ENCODE measurements around the gene RNF40. TPM values are rescaled to one million over a fixed set of nuclear protein-coding genes. Genes with fewer than 3 reads are reported as not detected.

The RNF40 gene
- total and polyA plus RNA-seq, 2 of the 8 experiments (the other 6 are each of a cell fraction or from before 2014, with no cell fraction given): 38.5 to 68.7 TPM

GRCh38 chr16:30760001-30760559 is 2.0 kb upstream of the RNF40 start:
- H2BK15ac ChIP-seq (ENCODE audit: low read length): no peak overlapping the region
- ChIA-PET CTCF (ENCODE audit: partially characterized antibody) (interaction anchor here (0.8 to 1.8 kb wide), 5 partner anchors 9 to 182 kb away, joined by 3 to 6 read pairs (median 5); partner anchors contain the start of gene PHKG2), POLR2A (ENCODE audit: partially characterized antibody) (interaction anchor here (0.6 to 9.0 kb wide), 11 partner anchors 9 to 366 kb away, joined by 3 to 92 read pairs (median 4); partner anchors contain the start of gene PHKG2)
- H3K4me2 ChIP-seq (ENCODE audit: insufficient read depth in 1 of 2, low read depth in 2 of 2, low read length in 2 of 2): peak overlapping the region in 1 of 2 experiments; percentile 68; a peak in 1 of 4 replicates
- no peak overlapping the region for H3K4ac ChIP-seq (replicated peaks; ENCODE audit: insufficient read length, low read depth, low read length)
- H3K56ac ChIP-seq (replicated peaks; ENCODE audit: insufficient read length, low read depth, low read length): no peak overlapping the region
- H2BK120ac ChIP-seq (replicated peaks; ENCODE audit: low read depth, low read length): no peak overlapping the region
- H2BK12ac ChIP-seq (ENCODE audit: low read depth, low read length): no peak overlapping the region
- no peaks in the 10 kb centered on the region; a peak in 1 of 7 replicates for H3K27me3 ChIP-seq (replicated peaks in 1 of 4; ENCODE audit: control insufficient read depth in 3 of 4, extremely low read depth in 1 of 4, insufficient read depth in 3 of 4, low read length in 3 of 4)
- H4K91ac ChIP-seq (replicated peaks; ENCODE audit: insufficient read length, low read length): no peak overlapping the region
- no peak overlapping the region for H2AK5ac ChIP-seq (ENCODE audit: low read depth, low read length)
- H3K36me3 ChIP-seq (ENCODE audit: control insufficient read depth in 2 of 4, insufficient read depth in 4 of 4, low read length in 3 of 4): peaks cover 7 to 27% (median 17%) of the 10 kb centered on the region in 4 experiments
- H2BK5ac ChIP-seq (ENCODE audit: low read depth, low read length): no peak overlapping the region
- H3K4me3 ChIP-seq (ENCODE audit: extremely low read depth in 1 of 4, insufficient read depth in 2 of 4, low read depth in 3 of 4, low read length in 4 of 4): no peak overlapping the region
- no peaks in the 10 kb centered on the region for H3K9me3 ChIP-seq (ENCODE audit: insufficient read depth in 2 of 2, low read depth in 1 of 2, low read length in 1 of 2)
- 86% methylated on average over 7 of the region's 7 CpGs; no CpG with 5 or more reads in 1 of the 2 experiments for WGBS, 2 experiments (ENCODE audit: extremely low coverage in 1 of 2, insufficient coverage in 1 of 2, insufficient read length in 1 of 2, insufficient replicate concordance in 2 of 2, low coverage in 1 of 2, low lambda C conversion rate in 2 of 2, missing lambda C conversion rate in 1 of 2)
- peaks cover 4 to 20% of the 10 kb centered on the region in 2 experiments; a peak in 2 of 4 replicates for H3K79me2 ChIP-seq (ENCODE audit: control insufficient read depth in 1 of 2, insufficient read depth in 2 of 2, low read length in 2 of 2)
- FAIRE-seq: no peak
- H3K18ac ChIP-seq (ENCODE audit: extremely low read depth, low read length): no peak overlapping the region
- no peak overlapping the region for H2BK20ac ChIP-seq (ENCODE audit: low read length)
- peaks cover 14% of the 10 kb centered on the region for H3K23me2 ChIP-seq (ENCODE audit: low read depth, low read length)
- no peak overlapping the region for H3K23ac ChIP-seq (ENCODE audit: insufficient read length)
- no peak overlapping the region for H2AFZ ChIP-seq (ENCODE audit: low read length)
- TF ChIP-seq RBBP5 (IDR thresholded peaks at IDR 0.05; ENCODE audit: borderline replicate concordance, low read depth, low read length) (no peak), POLR2A (IDR thresholded peaks at IDR 0.05; ENCODE audit: control extremely low read depth in 1 of 2, low read depth in 2 of 2, low read length in 2 of 2) (no peak), RXRA (IDR thresholded peaks at IDR 0.05; ENCODE audit: insufficient read depth, low read depth, low read length) (no peak), NANOG (IDR thresholded peaks at IDR 0.05; ENCODE audit: insufficient read depth, low read depth, low read length, poor library complexity, severe bottlenecking) (no peak), YY1 (IDR thresholded peaks at IDR 0.05; ENCODE audit: low read depth, low read length) (no peak), CHD2 (IDR thresholded peaks at IDR 0.05; ENCODE audit: low read length) (no peak)
- no peak overlapping the region for H3K27ac ChIP-seq (ENCODE audit: low read depth, low read length)
- no peak overlapping the region for H3K14ac ChIP-seq (ENCODE audit: insufficient read length)
- DNase-seq (ENCODE audit: low read depth in 1 of 2, low spot score in 2 of 2): no peak
- H3K4me1 ChIP-seq (replicated peaks in 1 of 4; ENCODE audit: control insufficient read depth in 3 of 4, insufficient read depth in 4 of 4, low read length in 3 of 4): peaks cover 0 to 11% (median 2%) of the 10 kb centered on the region in 4 experiments; a peak in 4 of 7 replicates
- H4K5ac ChIP-seq (ENCODE audit: insufficient read length, low read depth, low read length): no peak overlapping the region
- H4K8ac ChIP-seq (ENCODE audit: extremely low read depth, insufficient read depth, low read length): no peak overlapping the region
- H3K79me1 ChIP-seq (ENCODE audit: low read depth, low read length): peaks cover 3% of the 10 kb centered on the region; the same call in 1 of the 2 replicates
- H4K20me1 ChIP-seq (replicated peaks in 1 of 2; ENCODE audit: control insufficient read depth in 1 of 2, insufficient read depth in 2 of 2, low read length in 2 of 2): peaks cover 5 to 10% of the 10 kb centered on the region in 2 experiments
- no peak overlapping the region for H3K9ac ChIP-seq (replicated peaks in 1 of 4; ENCODE audit: extremely low read depth in 1 of 4, low read depth in 3 of 4, low read length in 3 of 4)

All from H1 (cell line).